GM10248 (cell line): ENCODE results near the gene MREG.
A peak's percentile ranks its signal among the peaks of the same experiment; 100 is the strongest.
"Not testable (repeated sequence)": the region's sequence is repeated elsewhere in the genome, so short reads cannot be mapped to it uniquely, and the experiment has no call there.

Experiments
- CTCF ChIA-PET: fragments of 300-600 bp; sonication (Branson Sonifier 250); formaldehyde crosslinking; extraction: SDS; loops from one replicate; lab custom pipeline; 2021; ENCODE audit warnings: antibody characterized with exemption; lab: Yijun Ruan, JAX
- POLR2A ChIA-PET: fragments of 350-650 bp; sonication (Branson Sonifier 250); formaldehyde crosslinking; extraction: SDS; loops from one replicate; lab custom pipeline; 2020; ENCODE audit warnings: antibody characterized with exemption; lab: Yijun Ruan, JAX
- DNase-seq: peaks from one replicate; pipeline ENCODE4 v3.0.0; 2012; ENCODE audit errors: extremely low spot score
- TF ChIP-seq, protein P1 (sequence below): IDR thresholded peaks from 2 replicates; pipeline ENCODE4 v1.5.1; 2012; ENCODE audit warnings: mild to moderate bottlenecking, low read depth; ENCODE audit errors: extremely low read depth, missing control alignments, control extremely low read depth

Gene MREG

DNA sequence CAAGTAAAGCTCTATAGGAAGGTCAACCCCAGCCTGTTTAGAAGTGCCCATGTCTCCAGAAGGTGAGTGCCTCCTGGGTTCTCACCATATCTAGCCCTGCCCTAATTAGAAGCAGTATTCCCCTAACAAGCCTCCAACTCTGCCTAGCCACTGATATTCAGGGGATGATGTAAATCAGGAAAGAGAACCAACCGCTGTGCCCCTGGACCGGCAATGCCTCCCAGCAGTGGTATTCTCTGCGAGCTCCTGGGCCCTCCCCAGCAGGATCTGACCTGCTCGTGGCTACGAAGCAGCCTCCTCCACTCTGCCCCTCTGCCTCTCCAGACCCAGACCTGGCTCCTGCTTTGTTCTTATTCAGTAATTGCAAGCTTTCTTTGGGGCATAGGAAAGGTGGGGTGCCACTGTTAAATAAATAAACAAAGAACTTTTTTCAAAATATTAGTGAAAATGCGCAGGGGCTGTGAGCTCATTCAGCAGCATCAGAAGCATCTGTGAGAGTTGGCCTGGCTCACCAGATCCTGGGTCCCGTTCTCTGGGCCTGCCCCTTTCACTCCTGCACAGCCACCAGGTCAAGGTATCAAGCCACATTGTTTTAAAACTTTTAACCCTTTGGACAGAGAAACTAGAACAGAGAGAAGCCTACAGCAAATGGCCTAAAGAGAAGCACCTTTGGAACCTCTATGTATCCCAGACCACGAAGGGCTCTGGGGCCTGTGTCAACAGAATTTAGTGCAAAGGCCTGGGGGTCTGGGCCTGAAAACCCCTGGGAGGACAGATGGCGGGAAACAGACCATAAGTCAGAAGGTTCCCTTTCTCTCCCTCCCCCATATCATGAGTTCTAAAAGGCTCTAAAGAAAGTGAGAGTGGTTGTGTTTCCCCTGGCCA, 11.9 kb downstream of the MREG start:
- TF ChIP-seq, protein P1, sequence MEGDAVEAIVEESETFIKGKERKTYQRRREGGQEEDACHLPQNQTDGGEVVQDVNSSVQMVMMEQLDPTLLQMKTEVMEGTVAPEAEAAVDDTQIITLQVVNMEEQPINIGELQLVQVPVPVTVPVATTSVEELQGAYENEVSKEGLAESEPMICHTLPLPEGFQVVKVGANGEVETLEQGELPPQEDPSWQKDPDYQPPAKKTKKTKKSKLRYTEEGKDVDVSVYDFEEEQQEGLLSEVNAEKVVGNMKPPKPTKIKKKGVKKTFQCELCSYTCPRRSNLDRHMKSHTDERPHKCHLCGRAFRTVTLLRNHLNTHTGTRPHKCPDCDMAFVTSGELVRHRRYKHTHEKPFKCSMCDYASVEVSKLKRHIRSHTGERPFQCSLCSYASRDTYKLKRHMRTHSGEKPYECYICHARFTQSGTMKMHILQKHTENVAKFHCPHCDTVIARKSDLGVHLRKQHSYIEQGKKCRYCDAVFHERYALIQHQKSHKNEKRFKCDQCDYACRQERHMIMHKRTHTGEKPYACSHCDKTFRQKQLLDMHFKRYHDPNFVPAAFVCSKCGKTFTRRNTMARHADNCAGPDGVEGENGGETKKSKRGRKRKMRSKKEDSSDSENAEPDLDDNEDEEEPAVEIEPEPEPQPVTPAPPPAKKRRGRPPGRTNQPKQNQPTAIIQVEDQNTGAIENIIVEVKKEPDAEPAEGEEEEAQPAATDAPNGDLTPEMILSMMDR = no peak
- DNase-seq = peak; percentile 43
- ChIA-PET POLR2A (no interaction called here), CTCF (interaction anchor here (0.8 to 3.3 kb wide), 10 partner anchors 9 to 33 kb away, joined by 3 to 16 read pairs (median 8); no protein-coding TSS in a partner anchor)

DNA sequence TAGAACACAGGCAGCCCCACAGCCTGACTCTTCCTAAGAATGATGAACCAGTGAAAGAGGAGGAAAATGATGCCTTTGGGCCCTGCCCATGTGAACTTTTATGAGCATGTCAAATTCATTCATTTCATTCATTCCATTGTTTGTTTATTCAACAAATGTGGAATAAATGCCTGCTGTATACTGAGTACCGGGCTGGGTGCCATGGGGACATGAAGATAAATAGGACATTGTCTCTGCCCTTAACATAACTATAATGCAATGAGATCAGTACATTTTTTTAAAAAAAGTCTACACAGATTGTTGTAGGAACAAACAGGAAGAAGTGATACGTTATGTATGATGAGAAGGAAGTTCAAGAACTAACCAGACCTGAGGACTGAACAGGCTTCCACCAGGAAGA, 14.7 kb downstream of the MREG start:
- TF ChIP-seq, protein P1 = no peak
- CTCF ChIA-PET = interaction anchor here (1.1 to 2.1 kb wide), 4 partner anchors 7 to 25 kb away, joined by 3 to 8 read pairs (median 4); partner anchors contain the start of gene MREG
- POLR2A ChIA-PET = no interaction called here
- no peak for DNase-seq

DNA sequence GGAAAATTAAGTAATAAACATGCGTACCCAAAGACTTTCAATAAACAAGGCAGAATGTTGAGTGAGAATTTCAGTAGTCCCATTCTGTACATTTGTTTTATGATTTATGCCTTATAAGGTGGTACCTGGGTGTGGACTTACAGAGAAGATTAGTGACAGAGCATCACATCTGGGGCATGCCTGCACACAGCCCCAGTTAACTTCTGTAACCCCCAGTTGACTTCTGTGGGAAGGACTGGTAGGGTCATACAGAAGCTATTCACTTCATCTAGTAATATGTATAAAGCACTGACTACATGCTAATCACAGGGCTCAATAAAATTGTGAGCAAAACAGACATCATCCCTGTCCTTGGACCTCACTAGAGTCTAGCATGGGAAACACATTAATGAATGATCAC, 16.1 kb downstream of the MREG start:
- ChIA-PET POLR2A (no interaction called here), CTCF (interaction anchor here (1.0 to 2.1 kb wide), 6 partner anchors 9 to 29 kb away, joined by 3 to 8 read pairs (median 4); no protein-coding TSS in a partner anchor)
- no peak for DNase-seq
- TF ChIP-seq, protein P1 = no peak

DNA sequence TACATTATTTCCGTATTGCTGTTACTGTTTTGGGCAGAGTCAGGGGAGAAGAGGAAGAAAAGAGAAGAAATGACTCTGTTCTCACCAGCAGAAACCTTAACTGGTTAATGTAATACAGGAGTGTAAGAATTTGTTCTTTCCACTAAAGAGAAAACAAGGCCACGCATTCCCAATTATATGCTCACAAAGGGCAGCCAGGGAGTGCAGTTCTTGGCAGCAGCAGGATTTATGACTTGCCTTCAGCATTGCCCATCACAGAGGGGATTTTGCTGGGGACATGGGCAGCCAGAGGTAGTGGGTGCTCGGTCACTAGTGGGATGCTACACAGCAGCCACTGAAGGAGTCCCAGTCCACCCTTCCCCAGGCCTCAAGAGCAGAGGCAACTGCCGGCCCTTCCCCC, 18.4 kb downstream of the MREG start:
- no peak for DNase-seq
- CTCF ChIA-PET = no interaction called here
- TF ChIP-seq, protein P1 = no peak
- POLR2A ChIA-PET = no interaction called here

DNA sequence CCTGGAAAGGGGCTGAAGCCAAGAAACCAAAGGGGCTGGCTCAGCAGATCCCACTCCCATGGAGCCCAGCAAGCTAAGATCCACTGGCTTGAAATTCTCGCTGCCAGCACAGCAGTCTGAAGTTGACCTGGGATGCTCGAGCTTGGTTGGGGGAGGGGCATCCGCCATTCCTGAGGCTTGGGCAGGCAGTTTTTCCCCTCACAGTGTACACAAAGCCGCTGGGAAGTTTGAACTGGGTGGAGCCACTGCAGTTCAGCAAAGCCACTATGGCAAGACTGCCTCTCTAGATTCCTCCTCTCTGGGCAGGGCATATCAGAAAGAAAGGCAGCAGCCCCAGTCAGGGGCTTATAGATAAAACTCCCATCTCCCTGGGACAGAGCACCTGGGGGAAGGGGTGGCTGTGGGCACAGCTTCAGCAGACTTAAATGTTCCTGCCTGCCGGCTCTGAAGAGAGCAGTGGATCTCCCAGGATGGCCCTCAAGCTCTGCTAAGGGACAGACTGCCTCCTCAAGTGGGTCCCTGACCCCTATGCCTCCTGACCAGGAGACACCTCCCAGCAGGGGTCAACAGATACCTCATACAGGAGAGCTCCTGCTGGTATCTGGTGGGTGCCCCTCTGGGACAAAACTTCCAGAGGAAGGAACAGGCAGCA, 24.7 kb downstream of the MREG start:
- CTCF ChIA-PET = interaction anchor here (1.1 to 1.6 kb wide), 2 partner anchors 8 to 25 kb away, joined by 3 read pairs; no protein-coding TSS in a partner anchor
- POLR2A ChIA-PET, DNase-seq: not testable (repeated sequence)

DNA sequence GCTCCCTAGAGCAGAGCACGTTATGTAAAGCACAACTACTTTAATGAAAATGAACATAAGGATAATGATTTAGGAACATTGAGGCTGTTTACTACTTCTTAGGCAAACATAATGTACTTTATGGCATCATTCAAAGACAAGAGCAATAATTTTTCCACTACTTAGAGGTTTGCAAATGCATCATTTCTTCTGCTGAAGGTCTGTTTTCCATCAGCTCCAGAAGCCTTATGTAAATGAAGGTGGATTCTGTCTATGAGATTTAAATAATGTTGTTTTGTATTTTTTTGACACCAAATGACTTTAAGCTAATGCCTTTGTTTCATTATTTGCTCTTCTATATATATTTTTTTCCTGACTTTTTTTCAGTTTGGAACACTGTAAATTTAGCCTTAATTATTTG, 28.1 kb downstream of the MREG start:
- ChIA-PET POLR2A (no interaction called here), CTCF (interaction anchor here (1.2 to 4.4 kb wide), 9 partner anchors 12 to 129 kb away, joined by 4 to 15 read pairs (median 6); no protein-coding TSS in a partner anchor)
- TF ChIP-seq, protein P1 = no peak
- DNase-seq = no peak

DNA sequence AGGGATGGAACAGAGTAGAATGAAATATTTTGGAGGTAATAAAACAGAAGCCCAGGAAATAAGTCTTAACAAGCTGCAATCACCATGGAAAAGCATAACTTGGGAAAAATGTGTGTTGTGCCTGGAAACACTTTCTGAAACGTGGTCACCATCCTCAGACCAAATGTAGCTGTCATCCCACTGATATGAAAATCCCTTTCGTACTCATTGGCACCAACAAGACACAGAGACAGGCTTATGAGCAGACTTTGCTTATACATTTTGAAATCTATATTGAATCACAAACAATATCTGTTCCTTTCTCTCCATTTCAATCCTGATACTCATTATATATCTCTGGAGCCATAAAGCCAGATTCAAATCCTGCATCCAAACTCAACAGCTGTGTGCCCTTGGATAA, 28.7 kb downstream of the MREG start:
- no peak for DNase-seq
- ChIA-PET CTCF (interaction anchor here (1.2 to 4.4 kb wide), 7 partner anchors 13 to 130 kb away, joined by 4 to 15 read pairs (median 8); no protein-coding TSS in a partner anchor), POLR2A (interaction anchor here (0.6 to 0.7 kb wide), 2 partner anchors 31 to 86 kb away, joined by 5 to 11 read pairs; no protein-coding TSS in a partner anchor)
- TF ChIP-seq, protein P1 = no peak
